Measurements from ENCODE around the gene DNAJB6.
"Not testable (repeated sequence)": the region's sequence is repeated elsewhere in the genome, so short reads cannot be mapped to it uniquely, and the experiment has no call there.

DNAJB6 gene

GRCh38 chr7:157446322-157446721, 109.5 kb downstream of the DNAJB6 start:
- H3K4me3 ChIP-seq (ENCODE audit: low read length), result no peak overlapping the region

GRCh38 chr7:157454003-157454402, 117.2 kb downstream of the DNAJB6 start:
- not testable (repeated sequence) for H3K79me2 ChIP-seq (ENCODE audit: low read length); H3K36me3 ChIP-seq (replicated peaks; ENCODE audit: low read depth, low read length); H3K4me2 ChIP-seq (ENCODE audit: low read length)

More at GRCh38 chr7:157446322-157446721, 109.5 kb downstream of the DNAJB6 start:
- Histone ChIP-seq H3K36me3 (replicated peaks; ENCODE audit: low read depth, low read length) (no peaks in the 10 kb centered on the region), H3K4me1 (ENCODE audit: low read length) (no peaks in the 10 kb centered on the region), H3K27ac (ENCODE audit: low read length) (no peak overlapping the region), H3K79me2 (ENCODE audit: low read length) (no peaks in the 10 kb centered on the region), H2AFZ (ENCODE audit: low read depth, low read length) (no peak overlapping the region), H4K20me1 (ENCODE audit: insufficient read depth, low read length) (no peaks in the 10 kb centered on the region), H3K4me2 (ENCODE audit: low read length) (no peak overlapping the region), H3K9me3 (ENCODE audit: insufficient read depth, low read length) (no peaks in the 10 kb centered on the region), H3K9ac (ENCODE audit: low read length) (no peak overlapping the region), H3K27me3 (ENCODE audit: low read depth, low read length) (no peaks in the 10 kb centered on the region)
- no peak for TF ChIP-seq EZH2phosphoT487 (IDR thresholded peaks at IDR 0.05; ENCODE audit: low read depth)
- TF ChIP-seq CTCF (IDR thresholded peaks at IDR 0.05; ENCODE audit: low read depth, low read length), result no peak

GRCh38 chr7:157457355-157458253, 120.8 kb downstream of the DNAJB6 start:
- Histone ChIP-seq H2AFZ (ENCODE audit: low read depth, low read length) (no peak overlapping the region), H3K9ac (ENCODE audit: low read length) (no peak overlapping the region), H3K4me3 (ENCODE audit: low read length) (no peak overlapping the region), H3K79me2 (ENCODE audit: low read length) (no peaks in the 10 kb centered on the region), H3K9me3 (ENCODE audit: insufficient read depth, low read length) (no peaks in the 10 kb centered on the region), H4K20me1 (ENCODE audit: insufficient read depth, low read length) (no peaks in the 10 kb centered on the region), H3K27ac (ENCODE audit: low read length) (no peak overlapping the region), H3K4me1 (ENCODE audit: low read length) (no peaks in the 10 kb centered on the region), H3K36me3 (replicated peaks; ENCODE audit: low read depth, low read length) (no peaks in the 10 kb centered on the region), H3K4me2 (ENCODE audit: low read length) (no peak overlapping the region), H3K27me3 (ENCODE audit: low read depth, low read length) (no peaks in the 10 kb centered on the region)
- TF ChIP-seq CTCF (IDR thresholded peaks at IDR 0.05; ENCODE audit: low read depth, low read length) (no peak), EZH2phosphoT487 (IDR thresholded peaks at IDR 0.05; ENCODE audit: low read depth) (no peak)

More at GRCh38 chr7:157454003-157454402, 117.2 kb downstream of the DNAJB6 start:
- H3K4me3 ChIP-seq (ENCODE audit: low read length); H3K27me3 ChIP-seq (ENCODE audit: low read depth, low read length); H2AFZ ChIP-seq (ENCODE audit: low read depth, low read length); H3K4me1 ChIP-seq (ENCODE audit: low read length); H3K27ac ChIP-seq (ENCODE audit: low read length); H3K9me3 ChIP-seq (ENCODE audit: insufficient read depth, low read length); H4K20me1 ChIP-seq (ENCODE audit: insufficient read depth, low read length); H3K9ac ChIP-seq (ENCODE audit: low read length): not testable (repeated sequence)

GRCh38 chr7:157458254-157458633, 121.4 kb downstream of the DNAJB6 start:
- Histone ChIP-seq H3K36me3 (replicated peaks; ENCODE audit: low read depth, low read length) (no peaks in the 10 kb centered on the region), H3K9me3 (ENCODE audit: insufficient read depth, low read length) (no peaks in the 10 kb centered on the region), H3K4me1 (ENCODE audit: low read length) (no peaks in the 10 kb centered on the region), H3K79me2 (ENCODE audit: low read length) (no peaks in the 10 kb centered on the region), H3K27me3 (ENCODE audit: low read depth, low read length) (no peaks in the 10 kb centered on the region), H3K27ac (ENCODE audit: low read length) (no peak overlapping the region), H4K20me1 (ENCODE audit: insufficient read depth, low read length) (no peaks in the 10 kb centered on the region), H3K4me2 (ENCODE audit: low read length) (no peak overlapping the region), H3K4me3 (ENCODE audit: low read length) (no peak overlapping the region), H2AFZ (ENCODE audit: low read depth, low read length) (no peak overlapping the region), H3K9ac (ENCODE audit: low read length) (no peak overlapping the region)
- no peak for TF ChIP-seq EZH2phosphoT487 (IDR thresholded peaks at IDR 0.05; ENCODE audit: low read depth)
- TF ChIP-seq CTCF (IDR thresholded peaks at IDR 0.05; ENCODE audit: low read depth, low read length), result no peak
